Activated B cell treated with CpG ODN at 0.5 μM for 24 hours (primary cell): ENCODE measurements around the gene C12orf56. TPM values are rescaled to one million over a fixed set of nuclear protein-coding genes. Genes with fewer than 3 reads are reported as not detected.

Experiments used
- ATAC-seq: fragments of 200-7000 bp; cut with Tn5 transposase; one replicate; pipeline ENCODE4 v1.10.0; 2021; ENCODE audit warnings: low read depth, mild to moderate bottlenecking, moderate library complexity
- CTCF ChIA-PET: fragments of 350-600 bp; sonication (Branson Sonifier 250); formaldehyde crosslinking; loops from one replicate; lab custom pipeline; 2021; ENCODE audit warnings: antibody characterized with exemption; lab: Charles Lee
- POLR2A ChIA-PET: fragments of 350-600 bp; sonication (Branson Sonifier 250); formaldehyde crosslinking; loops from one replicate; lab custom pipeline; 2021; ENCODE audit warnings: antibody characterized with exemption; lab: Charles Lee
- DNase-seq: peaks from one replicate; pipeline ENCODE4 v3.0.0; 2022
- H3K27ac Mint-ChIP-seq: one replicate; pipeline ENCODE4 v1.8.0; 2020; ENCODE audit warnings: mixed read lengths
- H3K27me3 Mint-ChIP-seq: one replicate; pipeline ENCODE4 v1.8.0; 2021; ENCODE audit warnings: mixed read lengths
- H3K36me3 Mint-ChIP-seq: one replicate; pipeline ENCODE4 v1.8.0; 2021; ENCODE audit warnings: low read depth, mixed read lengths
- H3K4me1 Mint-ChIP-seq: one replicate; pipeline ENCODE4 v1.8.0; 2021; ENCODE audit warnings: mixed read lengths
- H3K4me3 Mint-ChIP-seq: one replicate; pipeline ENCODE4 v1.8.0; 2020; ENCODE audit warnings: mild to moderate bottlenecking, mixed read lengths
- H3K9me3 Mint-ChIP-seq: one replicate; pipeline ENCODE4 v1.8.0; 2020; ENCODE audit warnings: mixed read lengths
- intact Hi-C: fragments of 100-400 bp; cut with micrococcal nuclease; formaldehyde crosslinking; loops from one replicate; pipeline ENCODE4 v1.15.1; 2024
- total RNA-seq: library from RNA; stranded (reverse); gene quantifications from 2 replicates; pipeline ENCODE4 v1.2.3, GENCODE V29; 2022
- TF ChIP-seq, protein P1 (sequence below): fragments of 200-600 bp; IDR thresholded peaks from one replicate; pipeline ENCODE4 v1.8.0; 2022; ENCODE audit warnings: antibody characterized with exemption, mild to moderate bottlenecking

The C12orf56 gene
- total RNA-seq, 1 donor from 2014 or later: not detected

GRCh38 chr12:64286521-64286920 lies 104.0 kb downstream of the C12orf56 start:
- TF ChIP-seq, protein P1, sequence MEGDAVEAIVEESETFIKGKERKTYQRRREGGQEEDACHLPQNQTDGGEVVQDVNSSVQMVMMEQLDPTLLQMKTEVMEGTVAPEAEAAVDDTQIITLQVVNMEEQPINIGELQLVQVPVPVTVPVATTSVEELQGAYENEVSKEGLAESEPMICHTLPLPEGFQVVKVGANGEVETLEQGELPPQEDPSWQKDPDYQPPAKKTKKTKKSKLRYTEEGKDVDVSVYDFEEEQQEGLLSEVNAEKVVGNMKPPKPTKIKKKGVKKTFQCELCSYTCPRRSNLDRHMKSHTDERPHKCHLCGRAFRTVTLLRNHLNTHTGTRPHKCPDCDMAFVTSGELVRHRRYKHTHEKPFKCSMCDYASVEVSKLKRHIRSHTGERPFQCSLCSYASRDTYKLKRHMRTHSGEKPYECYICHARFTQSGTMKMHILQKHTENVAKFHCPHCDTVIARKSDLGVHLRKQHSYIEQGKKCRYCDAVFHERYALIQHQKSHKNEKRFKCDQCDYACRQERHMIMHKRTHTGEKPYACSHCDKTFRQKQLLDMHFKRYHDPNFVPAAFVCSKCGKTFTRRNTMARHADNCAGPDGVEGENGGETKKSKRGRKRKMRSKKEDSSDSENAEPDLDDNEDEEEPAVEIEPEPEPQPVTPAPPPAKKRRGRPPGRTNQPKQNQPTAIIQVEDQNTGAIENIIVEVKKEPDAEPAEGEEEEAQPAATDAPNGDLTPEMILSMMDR: no peak
- Mint-ChIP-seq H3K27ac (no peak overlapping the region), H3K4me3 (no peak overlapping the region), H3K27me3 (no peaks in the 10 kb centered on the region), H3K4me1 (no peaks in the 10 kb centered on the region), H3K9me3 (no peaks in the 10 kb centered on the region), H3K36me3 (no peaks in the 10 kb centered on the region)
- ATAC-seq: no peak
- ChIA-PET POLR2A (no interaction called here), CTCF (no interaction called here)
- no peak for DNase-seq
- intact Hi-C loops: no loop called here

GRCh38 chr12:64284256-64284655 lies 106.3 kb downstream of the C12orf56 start:
- Mint-ChIP-seq H3K27me3 (no peaks in the 10 kb centered on the region), H3K27ac (no peak overlapping the region)
- POLR2A ChIA-PET: no interaction called here

DNA sequence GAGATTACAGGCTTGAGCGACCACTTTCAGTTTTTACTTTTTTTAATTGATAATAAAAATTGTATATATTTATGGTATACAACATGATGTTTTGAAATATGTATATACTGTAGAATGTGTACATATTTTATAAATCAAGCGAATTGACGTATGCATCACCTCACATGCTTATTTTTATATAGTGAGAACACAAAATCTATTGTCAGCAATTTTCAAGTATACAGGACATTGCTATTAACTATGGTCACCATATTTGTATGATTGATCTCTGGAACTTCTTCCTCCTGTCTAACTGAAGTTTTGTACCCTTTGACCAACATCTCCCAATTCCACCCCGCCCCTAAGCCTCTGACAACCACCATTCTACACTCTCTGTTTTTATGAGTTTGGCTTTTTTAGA lies 112.1 kb downstream of the C12orf56 start:
- no peak for DNase-seq
- Mint-ChIP-seq H3K4me3 (no peak overlapping the region), H3K27ac (no peak overlapping the region), H3K27me3 (no peaks in the 10 kb centered on the region), H3K4me1 (no peaks in the 10 kb centered on the region), H3K9me3 (peaks cover 3% of the 10 kb centered on the region), H3K36me3 (no peaks in the 10 kb centered on the region)
- TF ChIP-seq, protein P1: no peak
- CTCF ChIA-PET: no interaction called here
- intact Hi-C loops: no loop called here
- POLR2A ChIA-PET: no interaction called here
- ATAC-seq: no peak

More at GRCh38 chr12:64284256-64284655, 106.3 kb downstream of the C12orf56 start:
- H3K36me3 Mint-ChIP-seq: no peaks in the 10 kb centered on the region
- TF ChIP-seq, protein P1: no peak
- intact Hi-C loops: no loop called here
- no peak for ATAC-seq
- CTCF ChIA-PET: no interaction called here
- DNase-seq: no peak
- H3K4me1 Mint-ChIP-seq: no peaks in the 10 kb centered on the region
- H3K9me3 Mint-ChIP-seq: no peaks in the 10 kb centered on the region
- no peak overlapping the region for H3K4me3 Mint-ChIP-seq

DNA sequence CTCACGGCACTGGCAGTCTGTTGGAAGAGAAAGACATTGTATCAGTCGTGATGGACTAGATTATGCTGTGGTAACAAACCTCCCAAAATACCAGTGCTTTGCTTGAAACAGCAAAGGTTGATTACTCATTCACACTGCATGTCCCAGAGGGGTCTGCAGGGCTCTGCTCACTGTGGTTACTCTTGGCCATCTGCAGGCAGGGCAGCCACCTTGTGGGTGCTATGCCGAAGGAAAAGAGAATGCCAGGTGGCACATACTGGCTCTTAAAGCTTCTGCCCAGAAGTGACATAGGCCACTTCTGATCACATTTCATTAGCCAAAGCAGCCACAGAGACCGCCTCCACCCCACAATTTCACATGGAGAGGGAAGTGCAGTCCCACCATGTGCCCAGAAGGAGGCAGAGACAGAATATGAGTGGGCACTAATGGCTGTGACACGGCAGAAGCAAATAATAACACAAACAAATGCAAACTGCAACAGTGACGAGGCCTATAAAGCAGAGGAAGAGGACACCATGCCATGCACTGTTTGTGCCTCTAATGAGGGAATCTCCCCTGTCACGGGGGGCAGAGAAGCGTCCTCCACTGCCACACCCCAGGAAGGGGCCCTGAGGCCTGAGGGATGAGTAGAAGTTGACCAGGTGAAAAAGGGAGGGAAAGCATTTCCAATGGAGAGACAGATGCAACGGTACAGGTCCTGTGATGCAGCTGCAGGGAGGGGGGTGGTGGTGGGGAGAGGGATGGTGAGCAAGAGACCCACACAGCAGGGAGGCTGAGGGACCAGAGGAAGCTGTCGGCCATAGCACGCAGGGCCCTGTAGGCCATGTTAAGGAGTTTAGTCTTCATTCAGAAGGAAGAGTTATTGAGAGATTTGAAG lies 116.8 kb downstream of the C12orf56 start:
- POLR2A ChIA-PET: no interaction called here
- Mint-ChIP-seq H3K36me3 (no peaks in the 10 kb centered on the region), H3K4me1 (no peaks in the 10 kb centered on the region), H3K27ac (no peak overlapping the region), H3K27me3 (no peaks in the 10 kb centered on the region), H3K4me3 (no peak overlapping the region), H3K9me3 (peaks cover 3% of the 10 kb centered on the region)
- TF ChIP-seq, protein P1: no peak
- CTCF ChIA-PET: no interaction called here
- DNase-seq (no peak), ATAC-seq (no peak)
- intact Hi-C loops: no loop called here

DNA sequence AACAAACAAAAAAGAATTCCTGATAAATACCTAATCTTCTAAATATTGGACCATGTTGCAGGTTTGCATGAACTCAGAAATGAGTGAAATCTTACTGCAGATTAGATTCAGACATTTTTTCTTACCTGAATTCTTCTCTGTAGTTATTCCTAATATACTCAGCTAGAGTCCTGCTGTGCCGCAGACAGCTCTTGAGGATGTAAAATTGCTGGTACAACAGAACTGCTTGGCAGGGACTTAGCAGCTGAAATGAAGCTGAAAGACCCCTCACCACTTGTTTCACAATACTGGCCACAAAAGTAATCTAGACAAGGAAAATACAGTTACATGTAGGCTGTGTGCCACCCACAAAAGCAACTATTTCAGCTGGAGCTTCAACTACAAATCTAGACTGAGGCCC lies 120.1 kb downstream of the C12orf56 start:
- no peaks in the 10 kb centered on the region for H3K9me3 Mint-ChIP-seq
- H3K27me3 Mint-ChIP-seq: peaks cover 2% of the 10 kb centered on the region
- DNase-seq (no peak), ATAC-seq (no peak)
- ChIA-PET POLR2A (no interaction called here), CTCF (no interaction called here)
- H3K36me3 Mint-ChIP-seq: no peaks in the 10 kb centered on the region
- H3K27ac Mint-ChIP-seq: no peak overlapping the region
- intact Hi-C loops: no loop called here
- H3K4me1 Mint-ChIP-seq: no peaks in the 10 kb centered on the region
- no peak overlapping the region for H3K4me3 Mint-ChIP-seq
- TF ChIP-seq, protein P1: no peak
